Amygdala (tissue), 56 donors: ENCODE results near the gene TMEM184C.

Experiments used
- DNase-seq, 56 donors: peaks; one replicate each; lab custom pipeline; 2025; lab: John Stamatoyannopoulos, UW

The TMEM184C gene

GRCh38 chr4:147717878-147718277 lies 100.7 kb downstream of the TMEM184C start:
- no peak for DNase-seq
